Measurements from ENCODE around the gene SIAE. TPM values are rescaled to one million over a fixed set of nuclear protein-coding genes. Genes with fewer than 3 reads are reported as not detected.

The SIAE gene
- total and polyA plus RNA-seq, 2 of the 4 experiments (the other 2 are of a cell fraction) = 4.7 to 12.0 TPM

DNA sequence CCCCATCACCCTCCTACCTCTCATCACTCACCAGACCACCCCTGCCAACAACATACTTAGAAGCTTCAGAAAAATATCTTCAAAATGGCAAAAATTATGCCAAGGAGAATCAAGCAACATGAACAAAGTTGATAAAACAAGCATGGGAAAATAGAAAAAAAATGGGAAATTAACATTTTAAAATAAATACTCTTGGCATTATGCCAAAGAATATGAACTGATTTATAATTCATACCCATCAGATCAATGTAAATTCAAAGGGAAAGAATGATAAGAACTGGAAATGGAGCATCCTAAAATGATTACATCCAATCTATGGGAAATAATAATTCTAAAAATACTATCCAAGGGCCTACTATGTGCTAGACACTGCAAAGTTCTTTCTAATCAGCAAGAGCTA, 12.0 kb downstream of the SIAE start:
- H3K27me3 ChIP-seq (ENCODE audit: control insufficient read depth, insufficient read depth, low read length) = no peaks in the 10 kb centered on the region
- H4K8ac ChIP-seq (ENCODE audit: low read depth in 2 of 2, low read length in 2 of 2) = no peak overlapping the region
- H3K4me2 ChIP-seq (ENCODE audit: low read depth, low read length) = no peak overlapping the region
- no peak overlapping the region for H3K4ac ChIP-seq (ENCODE audit: low read depth, low read length)
- BruUV-seq (replicated peaks) = no TSS peak
- ATAC-seq (ENCODE audit: low read depth) = no peak
- no peaks in the 10 kb centered on the region for H3K36me3 ChIP-seq (ENCODE audit: control insufficient read depth, insufficient read depth, low read length)
- H2BK5ac ChIP-seq (ENCODE audit: low read depth, low read length, poor library complexity, severe bottlenecking) = no peak overlapping the region
- no peak overlapping the region for H2AK9ac ChIP-seq (replicated peaks; ENCODE audit: low read depth, low read length, poor library complexity)
- H3K9ac ChIP-seq (ENCODE audit: low read depth, low read length) = no peak overlapping the region
- H2AFZ ChIP-seq (replicated peaks; ENCODE audit: low read length, poor library complexity) = no peak overlapping the region
- H3K14ac ChIP-seq (replicated peaks; ENCODE audit: low read depth, low read length) = no peak overlapping the region
- H3K56ac ChIP-seq (ENCODE audit: extremely low read depth, insufficient read depth, low read length) = no peak overlapping the region
- H2BK120ac ChIP-seq (ENCODE audit: low read depth, low read length) = no peak overlapping the region
- no peaks in the 10 kb centered on the region for H3K9me1 ChIP-seq (ENCODE audit: insufficient read depth, low read length)
- intact Hi-C loops (cut with micrococcal nuclease) (no loop called here), dilution Hi-C loops (cut with HindIII; ENCODE audit: low sequenced_read_pairs, unreplicated experiment) (no loop called here), in situ Hi-C loops (cut with MboI; ENCODE audit: low sequenced_read_pairs) (loop anchor here (25.0 kb wide), 1 partner anchor 751 kb away; no protein-coding TSS in a partner anchor)
- H2BK20ac ChIP-seq (ENCODE audit: low read depth, low read length) = no peak overlapping the region
- H4K5ac ChIP-seq (ENCODE audit: low read depth, low read length) = no peak overlapping the region
- TF ChIP-seq FOS (IDR thresholded peaks at IDR 0.05; ENCODE audit: low read depth, low read length) = no peak
- no peak for TF ChIP-seq POLR2A (IDR thresholded peaks at IDR 0.05; ENCODE audit: low read depth, low read length)
- TF ChIP-seq MXI1 (IDR thresholded peaks at IDR 0.05; ENCODE audit: borderline replicate concordance, low read depth, low read length) = no peak
- TF ChIP-seq, protein P1, sequence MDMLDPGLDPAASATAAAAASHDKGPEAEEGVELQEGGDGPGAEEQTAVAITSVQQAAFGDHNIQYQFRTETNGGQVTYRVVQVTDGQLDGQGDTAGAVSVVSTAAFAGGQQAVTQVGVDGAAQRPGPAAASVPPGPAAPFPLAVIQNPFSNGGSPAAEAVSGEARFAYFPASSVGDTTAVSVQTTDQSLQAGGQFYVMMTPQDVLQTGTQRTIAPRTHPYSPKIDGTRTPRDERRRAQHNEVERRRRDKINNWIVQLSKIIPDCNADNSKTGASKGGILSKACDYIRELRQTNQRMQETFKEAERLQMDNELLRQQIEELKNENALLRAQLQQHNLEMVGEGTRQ (IDR thresholded peaks at IDR 0.05; ENCODE audit: low read depth, low read length) = no peak
- TF ChIP-seq RFX5 (IDR thresholded peaks at IDR 0.05; ENCODE audit: low read depth, low read length) = no peak
- TF ChIP-seq SMC3 (IDR thresholded peaks at IDR 0.05; ENCODE audit: low read depth, low read length) = no peak
- no peak for TF ChIP-seq MAZ (IDR thresholded peaks at IDR 0.05; ENCODE audit: borderline replicate concordance, low read depth, low read length)
- no peak for TF ChIP-seq CHD1 (IDR thresholded peaks at IDR 0.05; ENCODE audit: low read depth, low read length)
- TF ChIP-seq RCOR1 (IDR thresholded peaks at IDR 0.05; ENCODE audit: insufficient replicate concordance, low read length) = no peak
- TF ChIP-seq NFE2L2 (IDR thresholded peaks at IDR 0.05; ENCODE audit: low read depth, low read length) = no peak
- TF ChIP-seq BHLHE40 (IDR thresholded peaks at IDR 0.05; ENCODE audit: low read depth, low read length) = no peak
- TF ChIP-seq, protein P2, sequence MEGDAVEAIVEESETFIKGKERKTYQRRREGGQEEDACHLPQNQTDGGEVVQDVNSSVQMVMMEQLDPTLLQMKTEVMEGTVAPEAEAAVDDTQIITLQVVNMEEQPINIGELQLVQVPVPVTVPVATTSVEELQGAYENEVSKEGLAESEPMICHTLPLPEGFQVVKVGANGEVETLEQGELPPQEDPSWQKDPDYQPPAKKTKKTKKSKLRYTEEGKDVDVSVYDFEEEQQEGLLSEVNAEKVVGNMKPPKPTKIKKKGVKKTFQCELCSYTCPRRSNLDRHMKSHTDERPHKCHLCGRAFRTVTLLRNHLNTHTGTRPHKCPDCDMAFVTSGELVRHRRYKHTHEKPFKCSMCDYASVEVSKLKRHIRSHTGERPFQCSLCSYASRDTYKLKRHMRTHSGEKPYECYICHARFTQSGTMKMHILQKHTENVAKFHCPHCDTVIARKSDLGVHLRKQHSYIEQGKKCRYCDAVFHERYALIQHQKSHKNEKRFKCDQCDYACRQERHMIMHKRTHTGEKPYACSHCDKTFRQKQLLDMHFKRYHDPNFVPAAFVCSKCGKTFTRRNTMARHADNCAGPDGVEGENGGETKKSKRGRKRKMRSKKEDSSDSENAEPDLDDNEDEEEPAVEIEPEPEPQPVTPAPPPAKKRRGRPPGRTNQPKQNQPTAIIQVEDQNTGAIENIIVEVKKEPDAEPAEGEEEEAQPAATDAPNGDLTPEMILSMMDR (conservative IDR thresholded peaks at IDR 0.05; ENCODE audit: low read depth, low read length) = no peak
- TF ChIP-seq RAD21 (IDR thresholded peaks at IDR 0.05; ENCODE audit: low read length) = no peak
- TF ChIP-seq, protein P3, sequence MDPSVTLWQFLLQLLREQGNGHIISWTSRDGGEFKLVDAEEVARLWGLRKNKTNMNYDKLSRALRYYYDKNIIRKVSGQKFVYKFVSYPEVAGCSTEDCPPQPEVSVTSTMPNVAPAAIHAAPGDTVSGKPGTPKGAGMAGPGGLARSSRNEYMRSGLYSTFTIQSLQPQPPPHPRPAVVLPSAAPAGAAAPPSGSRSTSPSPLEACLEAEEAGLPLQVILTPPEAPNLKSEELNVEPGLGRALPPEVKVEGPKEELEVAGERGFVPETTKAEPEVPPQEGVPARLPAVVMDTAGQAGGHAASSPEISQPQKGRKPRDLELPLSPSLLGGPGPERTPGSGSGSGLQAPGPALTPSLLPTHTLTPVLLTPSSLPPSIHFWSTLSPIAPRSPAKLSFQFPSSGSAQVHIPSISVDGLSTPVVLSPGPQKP (IDR thresholded peaks at IDR 0.05; ENCODE audit: borderline replicate concordance, low read depth, low read length) = no peak
- no peak for TF ChIP-seq CEBPB (IDR thresholded peaks at IDR 0.05; ENCODE audit: low read depth, low read length)
- no peak for TF ChIP-seq MAFK (IDR thresholded peaks at IDR 0.05; ENCODE audit: low read depth, low read length)
- no peak overlapping the region for H3K18ac ChIP-seq (ENCODE audit: low read depth, low read length)
- no peaks in the 10 kb centered on the region for H3K79me1 ChIP-seq (ENCODE audit: low read depth in 1 of 2, low read length in 2 of 2)
- no peak overlapping the region for H2AK5ac ChIP-seq (ENCODE audit: low read depth, low read length)
- peaks cover 5% of the 10 kb centered on the region; the same call in 1 of the 2 replicates for H3K4me1 ChIP-seq (ENCODE audit: control insufficient read depth, insufficient read depth, low read length)
- H4K91ac ChIP-seq (ENCODE audit: insufficient read depth, low read depth, low read length) = no peak overlapping the region
- no peak for DNase-seq
- H2BK15ac ChIP-seq (ENCODE audit: low read depth, low read length) = no peak overlapping the region
- no peaks in the 10 kb centered on the region for H4K20me1 ChIP-seq (ENCODE audit: insufficient read depth, low read length)
- no peaks in the 10 kb centered on the region for H3K9me3 ChIP-seq (ENCODE audit: control insufficient read depth, insufficient read depth, low read length)
- H3K27ac ChIP-seq (ENCODE audit: insufficient read depth, low read length) = no peak overlapping the region
- no peak overlapping the region for H3K23ac ChIP-seq (ENCODE audit: low read depth, low read length)
- no peak overlapping the region for H3K4me3 ChIP-seq (ENCODE audit: insufficient read depth, low read depth, low read length)
- ChIA-PET CTCF (interaction anchor here (0.8 kb wide), 1 partner anchor 175 kb away, joined by 3 read pairs; no protein-coding TSS in a partner anchor), POLR2A (ENCODE audit: unreplicated experiment) (no interaction called here)
